IgD-negative memory B cell (primary cell): ENCODE results near the gene MCF2L. TPM values are rescaled to one million over a fixed set of nuclear protein-coding genes. Genes with fewer than 3 reads are reported as not detected.

ENCODE experiments used
- H3K27ac Mint-ChIP-seq, 3 donors: one replicate each; pipeline ENCODE4 v1.8.0; 2020 to 2022; ENCODE audit warnings: mild to moderate bottlenecking in 3 of 3, mixed read lengths in 3 of 3, moderate library complexity in 1 of 3
- H3K27me3 Mint-ChIP-seq: one replicate; pipeline ENCODE4 v1.8.0; 2021; ENCODE audit warnings: mixed read lengths
- H3K36me3 Mint-ChIP-seq: one replicate; pipeline ENCODE4 v1.8.0; 2020; ENCODE audit warnings: mild to moderate bottlenecking, mixed read lengths
- H3K4me1 Mint-ChIP-seq, 3 donors: one replicate each; pipeline ENCODE4 v1.8.0; 2020 to 2022; ENCODE audit warnings: mixed read lengths in 3 of 3, mild to moderate bottlenecking in 1 of 3
- H3K4me3 Mint-ChIP-seq, 4 donors: one replicate each; pipeline ENCODE4 v1.8.0; 2020 to 2022; ENCODE audit warnings: mild to moderate bottlenecking in 4 of 4, mixed read lengths in 4 of 4, moderate library complexity in 3 of 4
- H3K9me3 Mint-ChIP-seq, 3 donors: one replicate each; pipeline ENCODE4 v1.8.0; 2020 to 2021; ENCODE audit warnings: mixed read lengths in 3 of 3, mild to moderate bottlenecking in 1 of 3
- polyA plus RNA-seq: library from polyadenylated mRNA; unstranded; fragments of 300-500 nt; fragmentation: Illumina TruSeq; gene quantifications from one replicate; pipeline ENCODE4 v1.2.3, GENCODE V29; 2021

The MCF2L gene
- polyA plus RNA-seq, 1 donor from 2014 or later, result 1.7 TPM

DNA sequence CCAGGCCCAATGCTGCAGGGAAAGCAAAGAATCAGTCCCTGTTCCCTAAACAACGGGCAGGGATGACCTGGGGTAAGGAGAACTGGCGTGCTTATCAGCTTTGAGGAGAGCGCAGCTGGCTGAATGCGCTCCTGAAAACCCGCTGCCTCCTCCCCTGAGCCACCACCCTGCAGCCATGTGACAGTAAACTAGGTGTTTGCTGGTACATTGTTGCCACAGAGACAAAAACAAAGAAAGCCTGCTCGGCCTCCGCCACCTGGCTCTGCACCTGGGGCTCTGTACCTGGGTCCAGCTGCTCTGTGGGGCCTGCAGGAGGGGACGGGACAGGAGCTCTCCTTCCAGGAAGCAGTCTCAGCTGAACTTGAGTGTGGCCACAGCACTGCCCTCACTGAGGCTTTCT lies 21.8 kb downstream of the MCF2L start:
- peaks cover 0 to 2% (median 0%) of the 10 kb centered on the region in 3 donors for H3K9me3 Mint-ChIP-seq
- H3K36me3 Mint-ChIP-seq, result no peaks in the 10 kb centered on the region
- no peaks in the 10 kb centered on the region for H3K4me1 Mint-ChIP-seq

DNA sequence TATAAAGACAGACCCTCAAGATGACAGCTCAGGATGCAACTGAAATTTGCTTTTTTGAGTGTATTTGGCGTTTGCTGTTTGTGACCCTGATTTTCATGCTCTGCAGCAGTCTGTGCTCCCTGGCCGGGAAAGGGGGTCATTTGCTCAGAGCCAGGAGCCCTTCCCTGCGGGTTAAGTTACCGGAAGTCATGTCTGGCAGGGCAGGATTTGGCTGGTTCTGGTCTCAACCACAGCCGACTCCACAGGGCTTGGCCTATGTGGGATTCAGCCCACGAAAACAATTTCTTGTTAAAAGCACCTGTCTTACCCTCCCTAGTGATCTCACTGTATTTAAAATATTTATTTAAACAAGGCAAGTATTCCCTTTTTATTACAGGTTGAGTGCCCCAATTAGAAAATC lies 22.6 kb downstream of the MCF2L start:
- Mint-ChIP-seq H3K27me3 (peaks cover 4% of the 10 kb centered on the region), H3K4me1 (no peaks in the 10 kb centered on the region), H3K27ac (no peak overlapping the region), H3K36me3 (no peaks in the 10 kb centered on the region), H3K9me3 (peaks cover 0 to 2% (median 0%) of the 10 kb centered on the region in 3 donors), H3K4me3 (no peak overlapping the region)

More for the DNA sequence above, 21.8 kb downstream of the MCF2L start:
- Mint-ChIP-seq H3K27me3 (peaks cover 4% of the 10 kb centered on the region), H3K27ac (no peak overlapping the region), H3K4me3 (no peak overlapping the region)

DNA sequence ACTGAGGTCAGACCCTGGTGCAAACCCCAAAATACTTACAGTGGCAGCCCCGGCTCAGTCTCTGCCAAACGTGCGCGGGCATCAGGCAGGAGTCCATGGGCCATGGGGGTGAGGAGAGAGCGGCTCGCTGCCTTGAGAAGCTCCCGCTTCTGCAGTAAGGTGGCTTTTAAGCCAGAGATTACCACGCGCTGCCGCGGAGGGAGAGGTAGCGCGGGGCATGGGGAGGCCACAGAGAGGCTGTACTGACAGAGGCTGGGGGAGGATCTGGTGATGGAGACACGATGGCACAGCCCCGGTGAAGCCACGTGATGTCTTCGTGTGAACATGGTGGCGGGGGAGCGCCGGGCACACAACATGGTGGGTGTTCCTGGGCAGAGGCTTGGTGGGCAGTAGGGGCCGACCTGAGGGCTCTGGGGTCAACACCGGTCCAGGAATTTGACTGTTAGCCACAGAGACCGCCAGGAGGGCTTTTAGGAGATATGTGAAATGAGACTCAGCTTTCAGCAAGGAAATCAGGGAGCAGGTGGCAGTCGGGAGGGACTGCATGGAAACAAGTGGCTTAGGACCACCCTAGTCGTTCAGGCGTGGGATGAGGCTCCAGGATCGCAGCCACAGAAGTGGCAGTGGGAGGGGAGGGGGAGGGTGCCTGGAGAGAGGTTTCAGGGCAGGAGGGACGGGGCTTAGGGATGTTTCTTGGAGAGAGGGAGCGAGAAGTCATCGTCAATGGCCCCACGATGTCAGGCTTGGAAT lies 24.1 kb downstream of the MCF2L start:
- H3K4me1 Mint-ChIP-seq, result no peaks in the 10 kb centered on the region

DNA sequence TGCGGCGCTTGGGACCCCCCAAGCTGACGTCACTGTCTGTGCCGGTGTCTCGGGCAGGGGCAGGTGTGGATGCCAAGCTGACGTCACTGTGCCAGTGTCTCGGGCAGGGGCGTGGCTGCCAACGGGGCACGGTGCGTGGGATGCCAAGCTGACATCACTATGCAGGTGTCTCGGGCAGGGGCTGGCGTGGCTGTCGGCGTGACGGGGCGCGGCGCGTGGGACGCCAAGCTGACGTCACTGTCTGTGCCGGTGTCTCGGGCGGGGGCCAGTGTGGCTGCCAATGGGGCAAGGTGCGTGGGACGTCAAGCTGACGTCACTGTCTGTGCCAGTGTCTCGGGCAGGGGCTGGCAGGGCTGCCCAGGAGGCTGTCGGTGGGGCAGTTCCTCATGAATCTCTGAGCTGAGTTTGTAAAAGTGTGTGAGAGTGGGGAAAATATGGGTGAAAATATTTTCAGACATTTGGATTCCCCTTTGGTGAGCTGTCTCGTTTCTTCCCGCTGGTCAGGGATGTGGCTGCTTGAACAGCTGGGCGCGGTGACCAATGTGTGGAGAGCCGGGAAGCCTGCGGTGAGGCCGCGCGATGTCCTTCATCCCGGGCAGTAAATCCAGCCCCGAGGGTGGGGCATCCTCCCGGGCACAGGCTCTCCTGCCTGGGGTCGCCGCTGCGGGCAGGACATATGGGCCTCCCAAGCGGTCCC lies 25.2 kb downstream of the MCF2L start:
- H3K4me1 Mint-ChIP-seq, result no peaks in the 10 kb centered on the region
- H3K36me3 Mint-ChIP-seq, result no peaks in the 10 kb centered on the region
- no peak overlapping the region for H3K4me3 Mint-ChIP-seq
- peaks cover 4% of the 10 kb centered on the region for H3K27me3 Mint-ChIP-seq
- H3K9me3 Mint-ChIP-seq, result peaks cover 0 to 2% (median 0%) of the 10 kb centered on the region in 3 donors
- no peak overlapping the region for H3K27ac Mint-ChIP-seq

More for the DNA sequence above, 24.1 kb downstream of the MCF2L start:
- Mint-ChIP-seq H3K4me3 (no peak overlapping the region), H3K27me3 (peaks cover 4% of the 10 kb centered on the region), H3K9me3 (peaks cover 0 to 2% (median 0%) of the 10 kb centered on the region in 3 donors), H3K36me3 (no peaks in the 10 kb centered on the region), H3K27ac (no peak overlapping the region)

DNA sequence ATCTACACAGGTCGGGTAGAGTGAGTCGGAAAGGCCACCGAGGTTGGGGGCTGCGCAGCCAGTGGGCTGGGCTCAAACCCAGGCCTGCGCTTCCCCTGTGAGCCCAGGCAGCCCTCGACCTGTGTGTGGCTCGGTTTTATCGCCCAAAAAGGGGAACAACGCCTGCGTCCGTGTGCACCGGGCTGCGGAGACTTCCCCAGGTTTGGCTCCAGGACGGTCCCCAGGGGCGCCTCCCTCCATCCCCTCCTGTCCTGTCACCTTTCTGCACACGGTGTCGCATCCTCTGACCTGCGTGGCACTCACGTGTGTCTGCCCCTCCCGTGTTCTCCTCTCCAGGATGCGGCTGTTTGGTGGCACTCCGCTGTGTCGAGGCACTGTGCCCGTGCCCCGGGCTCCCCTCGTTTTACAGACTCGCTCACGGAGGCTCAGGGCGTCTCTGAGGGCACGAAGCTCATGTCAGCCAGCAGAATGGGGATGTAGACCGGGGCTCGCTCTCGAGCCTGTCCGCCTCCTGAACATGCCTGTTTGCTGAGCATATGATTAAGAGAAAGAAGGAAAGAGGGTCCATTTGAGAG lies 25.9 kb downstream of the MCF2L start:
- H3K4me3 Mint-ChIP-seq, result no peak overlapping the region
- no peak overlapping the region for H3K27ac Mint-ChIP-seq
- no peaks in the 10 kb centered on the region for H3K4me1 Mint-ChIP-seq
- no peaks in the 10 kb centered on the region for H3K9me3 Mint-ChIP-seq
- no peaks in the 10 kb centered on the region for H3K36me3 Mint-ChIP-seq
- peaks cover 4% of the 10 kb centered on the region for H3K27me3 Mint-ChIP-seq

DNA sequence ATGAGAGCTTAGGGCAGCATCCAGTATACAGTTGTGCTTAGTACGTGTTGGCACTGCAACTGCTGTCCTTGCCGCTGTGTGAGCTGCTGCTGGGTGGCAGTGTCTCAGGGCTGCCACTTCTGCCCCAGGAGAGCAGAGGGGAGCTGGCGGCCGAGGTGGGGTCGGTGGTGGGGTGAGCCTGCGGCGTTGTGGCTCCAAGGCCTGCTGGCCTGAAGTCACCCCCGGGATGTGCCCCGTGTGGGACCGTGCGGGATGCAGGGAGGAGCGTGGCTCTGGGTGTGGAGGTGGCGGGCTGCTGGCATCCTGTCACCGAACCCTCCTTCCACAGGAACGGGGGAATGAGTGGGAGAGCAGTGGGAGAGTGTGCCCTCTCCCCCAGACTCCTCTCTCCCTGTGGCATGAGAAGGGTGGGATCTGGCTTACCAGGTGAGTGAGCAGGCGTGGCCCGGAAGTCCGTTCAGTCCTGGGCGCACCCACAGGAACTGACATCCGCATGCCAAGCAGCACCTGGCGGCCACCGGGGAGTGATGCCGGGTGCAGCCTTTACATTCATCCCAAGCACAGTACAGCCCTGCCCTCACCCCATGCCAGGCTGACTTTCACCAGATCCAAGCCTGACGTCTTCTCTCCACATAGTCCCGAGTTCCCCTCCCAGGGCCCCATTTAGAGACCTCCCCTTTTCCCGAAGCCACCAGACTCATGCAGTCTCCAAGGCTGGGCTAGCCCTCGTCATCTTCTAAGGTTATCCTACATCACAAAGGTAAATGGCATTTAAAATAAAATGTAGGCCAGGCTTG lies 26.6 kb downstream of the MCF2L start:
- H3K4me1 Mint-ChIP-seq, result no peaks in the 10 kb centered on the region
- no peaks in the 10 kb centered on the region for H3K36me3 Mint-ChIP-seq
- peaks cover 4% of the 10 kb centered on the region for H3K27me3 Mint-ChIP-seq
- H3K27ac Mint-ChIP-seq, result peak overlapping the region in 1 of 3 donors; percentile 53
- H3K4me3 Mint-ChIP-seq, result no peak overlapping the region
- H3K9me3 Mint-ChIP-seq, result no peaks in the 10 kb centered on the region

DNA sequence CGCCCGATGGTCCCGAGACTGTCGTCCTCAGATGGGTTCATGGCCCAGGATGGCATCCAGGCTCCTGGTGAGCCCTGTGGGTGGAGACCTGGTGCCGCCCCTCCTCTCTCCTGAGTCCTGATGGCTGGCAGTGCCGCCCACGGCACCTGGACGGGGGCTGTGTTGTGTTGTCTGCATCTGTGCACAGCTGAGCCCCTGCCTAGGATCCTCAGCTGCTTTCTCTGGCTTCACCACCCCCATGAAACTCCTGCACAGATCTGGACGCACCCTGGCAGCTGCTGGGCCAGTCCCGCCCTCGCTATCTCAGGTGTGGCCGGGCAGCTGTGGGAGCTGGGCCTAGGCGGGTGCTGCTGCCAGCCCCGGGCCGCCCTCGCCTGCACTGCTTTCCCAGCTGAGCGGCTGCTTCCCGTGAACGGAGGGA lies 27.7 kb downstream of the MCF2L start:
- Mint-ChIP-seq H3K4me3 (no peak overlapping the region), H3K4me1 (no peaks in the 10 kb centered on the region), H3K9me3 (no peaks in the 10 kb centered on the region)

DNA sequence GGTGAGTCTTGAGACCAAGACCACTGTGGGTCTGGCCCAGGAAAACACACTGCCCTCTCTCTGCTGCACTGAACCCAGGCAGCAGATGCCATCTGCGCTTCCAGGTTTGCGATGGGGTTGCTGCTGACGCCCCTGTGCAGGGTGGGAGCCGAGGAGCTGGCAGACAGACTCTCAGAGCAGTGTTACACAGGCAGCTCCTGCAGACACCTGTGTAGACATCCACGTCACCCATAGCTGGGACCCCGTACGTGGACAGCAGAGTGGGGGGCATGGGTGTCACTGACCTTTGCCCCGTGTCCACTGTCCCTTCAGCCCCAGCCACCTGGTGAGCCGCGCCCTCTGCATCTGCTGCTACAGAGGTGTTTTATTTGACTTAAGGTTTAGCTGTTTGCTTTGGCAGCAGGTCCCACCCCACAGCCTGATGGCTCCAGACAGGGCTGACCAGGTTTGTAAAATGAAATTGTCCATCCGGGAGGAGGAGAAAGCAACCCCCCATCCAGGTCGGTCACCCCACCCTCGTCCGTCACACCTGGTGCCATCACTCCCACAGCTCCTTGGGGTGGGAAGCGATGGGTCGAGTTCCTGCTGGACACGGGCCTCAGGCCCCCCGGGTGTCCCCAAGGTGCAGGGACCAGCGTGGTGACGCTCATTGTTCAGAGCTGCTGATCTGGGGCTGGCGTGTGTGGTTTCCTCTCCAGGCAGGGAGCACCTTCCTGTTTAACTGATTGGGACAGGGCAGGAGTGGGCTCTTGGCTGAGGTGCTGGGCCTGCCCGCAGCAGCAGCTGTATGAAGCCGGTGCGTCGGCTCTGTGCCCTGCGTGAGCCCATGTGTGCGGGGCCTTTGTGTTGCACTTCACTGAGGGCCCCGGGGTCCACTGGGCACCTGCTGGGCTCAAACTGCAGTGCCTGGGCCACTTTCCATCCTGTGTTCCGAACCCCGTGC lies 28.4 kb downstream of the MCF2L start:
- no peak overlapping the region for H3K4me3 Mint-ChIP-seq
- no peak overlapping the region for H3K27ac Mint-ChIP-seq
- H3K4me1 Mint-ChIP-seq, result no peaks in the 10 kb centered on the region
- no peaks in the 10 kb centered on the region for H3K36me3 Mint-ChIP-seq
- no peaks in the 10 kb centered on the region for H3K9me3 Mint-ChIP-seq
- H3K27me3 Mint-ChIP-seq, result peaks cover 2% of the 10 kb centered on the region

More for the DNA sequence above, 27.7 kb downstream of the MCF2L start:
- H3K27ac Mint-ChIP-seq, result no peak overlapping the region
- H3K36me3 Mint-ChIP-seq, result no peaks in the 10 kb centered on the region
- H3K27me3 Mint-ChIP-seq, result peaks cover 4% of the 10 kb centered on the region

DNA sequence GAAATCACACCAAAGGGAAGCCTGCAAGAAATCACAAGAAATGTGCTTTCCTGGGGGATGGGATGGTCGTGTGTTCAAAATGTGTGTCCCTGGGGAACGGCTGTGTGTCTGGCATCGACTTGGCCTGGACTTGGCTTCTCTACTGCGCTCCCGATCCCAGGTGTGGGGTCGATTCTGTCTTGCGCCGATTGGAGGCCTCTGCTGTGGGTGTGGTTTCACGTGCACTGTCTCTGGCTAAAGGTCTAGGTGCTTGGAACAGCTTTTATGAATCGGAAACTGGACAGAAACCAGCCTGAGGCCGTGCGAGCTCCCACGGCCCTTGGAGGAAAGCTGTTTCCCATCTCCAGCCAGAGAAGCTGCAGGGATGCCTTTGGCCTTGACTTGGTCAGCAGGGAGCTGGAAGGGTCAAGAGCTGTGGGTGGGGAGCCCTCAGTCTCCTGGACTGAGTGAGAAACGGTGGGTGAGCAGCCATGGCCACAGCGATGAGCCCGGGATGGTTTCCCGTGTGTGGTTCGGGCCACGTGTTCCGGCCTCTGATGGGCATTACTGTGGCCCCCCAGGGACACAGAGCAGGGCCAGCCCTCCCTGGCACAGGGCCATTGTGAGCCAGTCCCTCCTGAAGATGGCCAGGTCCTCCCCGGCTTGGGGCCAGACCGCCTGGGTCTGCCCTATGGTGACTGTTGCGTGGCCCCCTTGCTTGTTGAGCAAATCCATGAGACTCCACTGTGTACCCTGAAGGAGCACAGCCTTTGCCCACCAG lies 29.7 kb downstream of the MCF2L start:
- Mint-ChIP-seq H3K9me3 (no peaks in the 10 kb centered on the region), H3K4me1 (no peaks in the 10 kb centered on the region), H3K27ac (no peak overlapping the region), H3K4me3 (no peak overlapping the region), H3K27me3 (no peaks in the 10 kb centered on the region), H3K36me3 (no peaks in the 10 kb centered on the region)

DNA sequence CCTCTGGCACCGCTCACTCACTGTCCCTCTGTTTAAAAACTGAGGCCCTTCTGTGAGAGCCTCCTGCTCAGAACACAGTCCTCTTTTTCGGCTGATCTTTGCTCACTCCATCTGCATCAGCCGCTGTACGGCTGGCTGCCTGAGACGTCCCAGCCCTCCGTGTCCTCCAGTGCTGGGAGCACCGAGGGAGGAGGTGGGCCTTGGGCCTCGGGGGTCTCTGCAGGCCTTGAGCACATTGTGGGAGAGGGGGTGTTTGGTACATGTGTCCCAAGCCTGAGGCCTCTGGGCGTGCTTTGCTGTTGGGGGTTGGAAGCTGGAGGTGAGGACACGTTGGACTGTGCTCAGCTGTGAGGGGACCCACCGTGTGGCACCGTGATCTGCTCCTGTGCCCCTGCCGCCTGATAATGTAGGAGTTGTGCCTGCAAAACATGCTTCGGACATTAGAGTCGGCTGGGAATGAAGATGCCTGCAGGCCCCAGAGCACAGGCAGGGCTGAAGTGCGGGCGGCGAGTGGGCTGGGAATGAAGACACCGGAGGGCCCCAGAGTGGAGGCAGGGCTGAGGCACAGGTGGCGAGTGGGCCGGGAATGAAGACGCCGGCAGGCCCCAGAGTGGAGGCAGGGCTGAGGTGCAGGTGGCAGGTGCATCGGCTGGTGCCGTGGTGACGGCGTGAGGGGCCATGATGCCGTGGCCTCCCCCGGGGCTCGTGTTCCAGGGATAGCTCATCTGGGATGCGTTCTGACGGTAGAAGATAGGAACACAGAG lies 30.6 kb downstream of the MCF2L start:
- Mint-ChIP-seq H3K27me3 (peaks cover 1% of the 10 kb centered on the region), H3K36me3 (no peaks in the 10 kb centered on the region), H3K4me3 (peak overlapping the region in 1 of 4 donors; percentile 8), H3K4me1 (no peaks in the 10 kb centered on the region), H3K27ac (no peak overlapping the region), H3K9me3 (no peaks in the 10 kb centered on the region)

DNA sequence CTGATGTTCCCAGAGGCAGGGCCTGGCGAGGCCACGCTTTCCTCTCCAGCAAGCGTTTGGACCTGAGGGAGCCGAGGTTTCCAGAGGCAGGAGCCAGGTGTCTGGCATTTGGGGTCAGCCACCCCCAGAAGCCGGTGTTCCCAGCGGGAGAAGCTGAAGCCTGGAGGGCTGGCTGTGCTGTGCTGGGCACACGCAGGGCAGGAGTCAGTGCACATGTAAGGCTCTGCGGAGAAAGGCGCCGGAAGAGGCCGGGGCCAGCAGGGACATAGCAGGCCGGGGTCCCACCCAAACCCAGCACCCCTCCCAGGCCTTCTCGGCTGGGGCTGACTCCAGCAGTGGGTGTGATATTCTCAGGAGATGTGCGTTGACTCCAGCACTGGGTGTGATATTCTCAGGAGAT lies 31.6 kb downstream of the MCF2L start:
- peaks cover 1% of the 10 kb centered on the region for H3K27me3 Mint-ChIP-seq
- peaks cover 0 to 2% (median 0%) of the 10 kb centered on the region in 3 donors for H3K9me3 Mint-ChIP-seq
- no peak overlapping the region for H3K4me3 Mint-ChIP-seq
- H3K27ac Mint-ChIP-seq, result no peak overlapping the region
- H3K4me1 Mint-ChIP-seq, result peaks cover 0 to 2% (median 0%) of the 10 kb centered on the region in 3 donors
- no peaks in the 10 kb centered on the region for H3K36me3 Mint-ChIP-seq

DNA sequence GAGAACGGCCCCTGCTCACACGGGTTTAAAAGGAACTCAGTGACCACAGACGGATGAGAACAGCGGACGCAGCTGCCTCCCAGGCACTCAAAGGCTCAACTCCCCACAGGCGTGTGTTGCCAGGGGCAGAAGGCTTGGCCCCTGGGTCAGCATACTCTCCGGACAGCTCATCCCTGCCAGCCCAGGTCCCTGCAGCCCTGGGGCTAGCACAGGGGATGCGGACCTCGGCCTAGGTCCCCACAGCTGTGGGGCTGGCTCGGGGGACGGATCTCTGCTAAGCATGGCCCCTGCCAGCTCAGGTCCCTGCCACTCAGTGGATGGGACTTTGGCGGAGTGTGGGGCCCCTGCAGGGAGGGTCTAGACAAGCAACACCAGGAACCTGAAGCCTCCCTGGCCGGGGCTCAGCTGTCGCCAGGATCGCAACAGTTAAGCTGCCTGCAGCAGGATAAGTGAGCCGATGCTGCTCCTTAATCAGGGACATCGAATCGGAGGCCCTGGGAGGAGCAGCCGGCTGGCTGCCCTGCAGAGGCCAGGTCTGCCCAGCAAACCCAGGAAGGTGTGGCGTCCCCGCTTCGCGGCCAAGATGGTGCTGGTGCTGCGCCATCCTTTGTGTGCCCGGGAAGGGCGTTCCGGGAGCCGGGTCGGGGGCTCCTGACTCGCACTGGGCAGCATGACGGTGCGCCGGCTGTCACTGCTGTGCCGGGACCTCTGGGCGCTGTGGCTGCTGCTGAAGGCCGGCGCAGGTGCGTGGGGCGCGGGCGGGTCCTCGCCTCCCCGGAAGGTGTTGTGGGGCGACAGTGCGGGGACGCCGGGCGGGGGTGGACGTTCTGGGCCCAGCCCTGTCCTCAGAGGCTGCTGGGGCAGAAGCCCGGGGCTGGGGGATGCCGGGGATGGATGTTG lies 32.5 kb downstream of the MCF2L start:
- Mint-ChIP-seq H3K27ac (no peak overlapping the region), H3K9me3 (peaks cover 0 to 2% (median 0%) of the 10 kb centered on the region in 3 donors), H3K4me1 (peaks cover 0 to 2% (median 0%) of the 10 kb centered on the region in 3 donors), H3K4me3 (no peak overlapping the region), H3K36me3 (no peaks in the 10 kb centered on the region), H3K27me3 (peaks cover 1% of the 10 kb centered on the region)
